NCI-H2171 (cell line): ENCODE data around the gene NELFE.
"Not testable (repeated sequence)": the region's sequence is repeated elsewhere in the genome, so short reads cannot be mapped to it uniquely, and the experiment has no call there.

Source experiments
- DNase-seq: peaks from one replicate; lab custom pipeline; 2025; lab: John Stamatoyannopoulos, UW

The NELFE gene

DNA sequence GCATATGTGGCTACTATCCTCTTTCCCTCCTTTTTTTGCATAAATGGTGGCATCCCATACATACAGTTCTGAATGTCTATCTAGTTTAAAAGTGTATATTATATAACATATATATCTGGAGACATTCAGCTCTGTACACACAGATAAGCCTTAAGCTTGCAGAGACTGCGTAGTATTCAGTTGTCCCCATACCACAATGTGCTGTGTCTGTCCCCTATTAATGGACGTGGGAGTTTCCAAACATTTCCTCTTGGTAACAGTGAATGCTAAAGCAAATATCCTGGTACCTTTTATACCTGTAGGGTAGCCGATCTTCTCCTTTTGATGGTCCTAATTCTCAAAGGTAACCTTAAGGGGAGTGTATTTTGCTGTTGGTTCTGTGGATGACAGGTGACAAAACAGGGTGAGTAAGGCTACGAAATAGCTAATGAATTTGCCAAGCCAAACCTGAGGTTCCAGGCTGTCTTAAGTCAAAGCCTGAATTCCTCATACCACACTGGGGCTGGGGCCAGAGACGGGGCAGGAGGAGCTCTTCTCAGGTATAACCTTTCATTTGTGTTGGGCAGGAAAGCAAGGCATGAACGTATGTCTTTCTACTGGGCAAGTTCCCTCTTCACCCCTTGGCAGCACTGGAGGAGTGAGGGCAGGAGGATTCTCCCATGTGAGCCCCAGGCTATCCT lies 39.0 kb downstream of the NELFE start:
- no peak for DNase-seq

GRCh38 chr6:31918069-31918720 lies 40.6 kb downstream of the NELFE start:
- DNase-seq: no peak

DNA sequence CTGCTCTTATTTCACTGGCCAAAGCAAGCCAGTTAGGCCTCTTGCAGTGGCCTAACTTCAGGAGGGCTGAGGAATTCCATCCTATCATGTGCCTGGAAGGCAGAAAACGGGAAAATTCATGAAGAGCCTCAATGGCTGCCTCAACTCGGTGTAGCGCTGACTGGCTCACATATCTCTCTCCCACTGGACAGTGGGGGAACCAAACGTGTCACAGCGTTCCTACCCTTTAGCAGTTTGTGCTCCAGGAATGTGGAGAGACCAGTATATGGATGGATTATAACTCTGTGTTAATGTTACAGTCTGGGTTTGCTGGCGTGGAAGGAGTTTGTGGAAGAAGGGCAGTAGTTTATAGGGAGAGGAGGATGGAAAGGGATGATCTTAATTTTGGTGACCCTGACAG lies 43.0 kb downstream of the NELFE start:
- no peak for DNase-seq

DNA sequence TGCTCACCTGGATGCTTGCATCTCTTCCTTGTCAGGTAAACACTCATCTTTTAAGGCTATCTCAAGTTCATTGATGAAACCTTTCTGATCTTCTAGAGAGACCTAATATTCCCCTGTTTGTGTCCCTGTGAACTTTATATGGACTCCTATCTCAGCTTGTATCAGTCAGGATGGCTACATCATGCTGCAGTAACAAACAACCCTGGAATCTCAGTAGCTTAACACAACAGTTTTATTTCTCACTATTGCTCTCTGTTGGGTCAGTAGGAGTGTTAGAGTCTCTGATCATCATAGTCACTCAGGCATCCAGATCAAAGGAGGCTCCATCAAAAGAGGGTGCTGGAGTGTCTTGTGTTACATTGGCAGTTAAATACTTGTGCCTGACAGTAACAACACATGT lies 43.4 kb downstream of the NELFE start:
- no peak for DNase-seq

GRCh38 chr6:31911826-31912585 lies 46.8 kb downstream of the NELFE start:
- no peak for DNase-seq

GRCh38 chr6:31909298-31909697 lies 49.5 kb downstream of the NELFE start:
- not testable (repeated sequence) for DNase-seq

DNA sequence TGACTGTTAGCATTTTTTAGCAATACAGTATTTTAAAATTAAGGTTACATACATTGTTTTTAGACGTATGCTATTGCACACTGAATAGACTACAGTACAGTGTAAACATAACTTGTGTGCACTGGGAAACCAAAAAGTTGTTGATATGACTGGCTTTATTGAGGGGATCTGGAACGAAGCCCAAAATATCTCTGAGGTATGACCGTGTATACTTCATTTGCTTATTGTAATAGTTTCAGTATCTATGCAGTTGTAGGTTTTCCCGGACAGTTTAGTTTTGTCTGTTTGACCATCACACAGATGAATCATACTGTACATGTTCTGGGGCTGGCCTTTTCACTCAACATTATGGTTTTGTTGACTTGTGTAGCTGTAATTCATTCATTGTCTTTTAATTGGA lies 50.0 kb downstream of the NELFE start:
- no peak for DNase-seq

GRCh38 chr6:31908255-31908654 lies 50.5 kb downstream of the NELFE start:
- DNase-seq: not testable (repeated sequence)

GRCh38 chr6:31907158-31907813 lies 51.5 kb downstream of the NELFE start:
- DNase-seq: peak; percentile 51

DNA sequence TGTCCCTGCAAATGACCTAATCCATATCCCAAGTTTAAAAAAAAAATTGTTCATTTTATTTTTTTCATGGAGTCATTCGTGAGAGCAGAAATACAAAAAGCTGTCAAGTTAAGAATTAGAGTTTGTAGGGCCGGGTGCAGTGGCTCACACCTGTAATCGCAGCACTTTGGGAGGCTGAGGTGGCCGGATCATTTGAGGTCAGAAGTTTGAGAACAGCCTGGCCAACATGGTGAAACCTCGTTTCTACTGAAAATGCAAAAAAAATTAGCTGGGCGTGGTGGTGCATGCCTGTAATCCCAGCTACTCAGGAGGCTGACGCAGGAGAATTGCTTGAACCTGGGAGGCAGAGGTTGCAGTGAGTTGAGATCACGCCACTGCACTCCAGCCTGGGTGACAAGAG lies 52.0 kb downstream of the NELFE start:
- not testable (repeated sequence) for DNase-seq

GRCh38 chr6:31906122-31906521 lies 52.6 kb downstream of the NELFE start:
- no peak for DNase-seq

- no peak for DNase-seq
Measured at GRCh38 chr6:31905041-31905440, 53.7 kb downstream of the NELFE start.

- no peak for DNase-seq
Measured at GRCh38 chr6:31903957-31904356, 54.8 kb downstream of the NELFE start.
